ENCODE results near the gene NOL9.
"Not testable (repeated sequence)": the region's sequence is repeated elsewhere in the genome, so short reads cannot be mapped to it uniquely, and the experiment has no call there.

NOL9 gene

DNA sequence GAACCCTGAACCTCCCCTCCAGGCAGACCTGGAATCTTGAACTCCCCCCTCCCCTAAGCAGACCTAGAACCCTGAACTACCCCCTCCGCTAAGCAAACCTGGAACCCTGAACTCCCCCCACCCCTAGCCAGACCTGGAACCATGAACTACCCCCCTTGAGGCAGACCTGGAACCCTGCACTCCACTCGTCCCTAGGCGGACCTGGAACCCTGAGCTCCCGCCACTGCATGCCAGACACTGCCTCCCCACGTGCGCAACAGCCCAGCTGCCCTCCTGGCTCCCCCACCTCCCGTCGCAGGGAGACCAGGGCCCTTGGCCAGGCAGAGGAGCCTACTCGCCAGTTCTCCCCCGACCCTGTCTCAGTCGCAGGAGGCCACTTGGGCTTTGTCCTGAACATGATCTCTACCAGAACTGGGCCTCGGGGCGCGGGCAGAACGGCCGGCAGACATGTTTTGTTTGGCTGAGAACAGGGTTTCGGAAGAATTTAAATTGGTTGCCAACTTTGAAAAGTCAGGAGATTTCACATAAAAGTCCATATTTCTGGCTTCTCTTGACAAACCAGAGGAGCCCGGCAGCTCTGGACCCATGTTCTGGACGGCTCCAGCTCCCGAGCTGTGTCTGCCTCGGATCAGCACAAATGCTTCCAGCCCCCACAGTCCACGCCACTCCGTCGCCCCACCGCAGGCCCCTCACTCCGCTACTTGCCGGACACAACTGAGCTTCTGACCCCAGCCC is 53.6 kb downstream of the NOL9 start:
- no peak for DNase-seq

DNA sequence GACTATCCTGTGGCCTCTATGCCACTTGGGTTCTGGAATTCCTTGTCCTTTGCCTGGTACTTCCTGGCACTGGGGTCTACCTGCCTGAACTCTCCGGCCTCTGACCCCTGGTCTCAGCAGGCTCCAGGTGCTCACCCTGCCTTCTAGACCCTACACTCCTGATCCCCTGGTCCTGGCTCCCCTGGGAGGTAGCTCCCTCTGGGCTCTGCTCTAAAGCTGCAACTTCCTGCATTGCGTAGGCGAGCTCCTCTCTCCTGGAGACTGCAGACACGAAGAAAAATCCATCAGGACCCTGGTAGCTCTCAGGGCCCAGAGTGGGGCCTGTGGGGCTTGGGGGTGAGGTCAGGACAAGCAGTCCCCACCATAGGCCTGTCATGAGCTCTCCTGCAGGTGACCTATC is 55.0 kb downstream of the NOL9 start:
- DNase-seq: no peak

DNA sequence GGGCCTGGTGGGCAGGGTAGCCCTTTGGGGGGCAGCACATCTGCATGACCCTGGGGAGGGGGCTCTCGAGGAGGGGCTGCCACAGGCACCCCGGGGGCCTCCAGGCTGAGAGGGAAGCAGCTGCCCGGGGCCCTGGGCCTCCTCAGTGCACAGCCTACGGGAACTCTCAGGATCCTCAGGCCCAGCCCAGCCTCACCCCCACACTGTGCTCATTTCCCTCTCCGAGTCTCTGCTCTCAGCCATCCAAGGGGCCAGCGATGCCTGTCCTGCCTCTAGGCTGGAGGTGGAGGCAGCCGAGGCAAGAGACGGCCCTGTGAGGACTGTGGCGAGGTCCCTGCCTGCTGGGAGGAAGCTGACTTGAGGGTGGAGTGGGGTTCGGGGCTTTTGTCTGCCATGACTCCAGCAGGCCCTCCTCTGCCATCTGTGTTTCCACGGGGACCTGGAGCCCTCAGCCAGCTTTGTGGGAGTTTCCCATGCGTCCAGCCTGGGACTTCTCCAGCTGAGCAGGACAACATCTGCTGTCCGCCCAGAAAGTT is 55.7 kb downstream of the NOL9 start:
- no peak for DNase-seq

DNA sequence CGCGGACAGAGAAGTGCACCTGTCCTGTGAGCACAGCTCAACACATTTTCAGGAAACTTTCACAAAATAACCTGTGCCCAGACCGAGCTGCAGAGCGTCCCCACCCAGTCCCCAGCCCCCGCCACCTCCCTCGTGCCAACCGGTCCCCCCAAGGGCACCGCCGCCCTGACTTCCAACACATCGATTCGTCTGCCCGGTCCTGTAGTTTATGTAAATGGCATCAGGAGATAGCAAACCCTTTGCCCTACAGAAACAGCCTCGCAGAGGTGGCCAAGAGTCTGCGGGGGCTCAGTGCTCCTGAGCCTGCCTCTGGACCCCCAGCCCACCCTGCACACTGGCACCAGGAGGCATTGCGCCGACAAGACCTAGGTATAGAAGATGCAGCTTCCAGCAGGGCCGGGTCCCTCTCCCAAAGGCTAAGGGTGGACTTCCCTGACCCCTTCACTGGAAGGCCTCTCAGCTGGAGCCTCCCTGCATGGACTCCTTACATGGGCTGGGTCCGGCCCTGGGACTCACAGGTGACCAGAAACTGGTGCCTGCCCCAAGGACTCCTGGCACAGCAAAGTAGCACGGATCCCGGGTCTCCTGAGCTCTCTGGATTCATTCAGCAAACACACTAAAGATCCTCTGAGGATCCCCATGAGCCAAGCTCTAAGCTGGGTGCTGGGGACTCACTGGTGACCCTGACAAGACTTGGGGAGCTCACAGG is 56.3 kb downstream of the NOL9 start:
- no peak for DNase-seq

DNA sequence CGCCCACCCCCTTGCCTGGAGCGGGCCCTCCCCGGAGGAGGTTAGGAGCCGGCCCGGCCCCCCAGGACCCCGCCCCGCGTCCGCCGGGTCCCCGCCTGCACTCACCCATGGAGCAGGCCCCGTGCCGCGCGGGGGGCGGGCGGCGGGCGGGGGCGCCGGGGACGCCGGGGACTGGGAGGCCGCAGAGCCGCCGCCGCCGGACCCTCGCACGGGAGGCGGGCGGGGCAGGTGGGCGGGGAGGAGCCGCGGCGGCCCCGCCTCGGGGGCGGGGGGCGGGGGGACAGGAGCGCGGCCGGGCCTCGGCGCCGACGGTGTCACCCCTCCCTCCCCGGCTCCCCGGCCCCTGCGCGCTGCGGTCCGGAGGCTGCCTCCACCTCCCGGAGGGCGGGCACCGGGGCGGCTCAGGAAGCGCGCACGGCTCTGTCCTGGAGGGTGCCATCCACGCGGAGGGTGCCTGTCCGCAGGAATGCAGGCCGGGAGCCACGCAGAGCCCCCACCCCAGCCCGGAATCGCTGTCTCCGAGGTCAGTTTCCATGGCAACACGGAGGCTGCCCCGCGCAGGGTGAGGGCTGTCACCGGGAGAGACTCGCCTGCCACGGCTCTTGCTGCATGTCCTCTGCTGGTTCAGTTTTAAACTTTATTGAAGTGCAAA is 57.0 kb downstream of the NOL9 start:
- DNase-seq: no peak

DNA sequence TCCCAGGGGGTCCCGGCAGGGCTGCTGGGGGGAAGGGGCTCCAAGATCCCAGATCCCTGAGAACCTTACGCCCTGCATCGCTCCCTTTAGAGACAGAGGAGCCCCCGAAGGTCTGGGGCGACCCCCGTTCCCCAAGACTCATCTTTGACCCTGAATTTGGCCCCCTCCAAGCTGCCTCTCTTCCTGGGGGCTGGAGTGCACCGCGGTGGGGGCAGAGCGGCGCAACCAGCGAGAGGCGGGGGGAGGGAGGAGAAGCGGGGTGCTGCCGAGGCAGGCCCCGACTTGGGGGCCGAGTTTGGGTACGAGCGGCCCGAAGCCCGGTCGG is 57.5 kb downstream of the NOL9 start:
- DNase-seq: no peak

DNA sequence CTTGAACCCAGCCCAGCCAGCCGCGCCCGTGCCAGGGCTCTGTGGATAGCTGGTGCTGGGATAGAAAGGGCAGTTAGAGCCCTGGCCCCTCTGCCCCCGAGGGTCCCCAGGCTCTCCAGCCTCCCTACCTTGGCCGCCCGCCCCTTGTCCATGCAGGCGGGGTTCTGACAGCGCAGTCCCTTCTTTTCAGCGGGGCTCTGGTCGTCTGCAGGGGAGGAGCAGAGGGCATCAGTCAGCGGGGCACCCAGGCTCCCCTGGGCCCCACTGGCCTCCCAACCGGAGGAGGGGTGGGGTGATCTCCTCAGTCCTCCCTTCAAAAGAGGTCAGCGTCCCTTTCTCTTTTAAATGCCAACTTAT is 58.0 kb downstream of the NOL9 start:
- no peak for DNase-seq

DNA sequence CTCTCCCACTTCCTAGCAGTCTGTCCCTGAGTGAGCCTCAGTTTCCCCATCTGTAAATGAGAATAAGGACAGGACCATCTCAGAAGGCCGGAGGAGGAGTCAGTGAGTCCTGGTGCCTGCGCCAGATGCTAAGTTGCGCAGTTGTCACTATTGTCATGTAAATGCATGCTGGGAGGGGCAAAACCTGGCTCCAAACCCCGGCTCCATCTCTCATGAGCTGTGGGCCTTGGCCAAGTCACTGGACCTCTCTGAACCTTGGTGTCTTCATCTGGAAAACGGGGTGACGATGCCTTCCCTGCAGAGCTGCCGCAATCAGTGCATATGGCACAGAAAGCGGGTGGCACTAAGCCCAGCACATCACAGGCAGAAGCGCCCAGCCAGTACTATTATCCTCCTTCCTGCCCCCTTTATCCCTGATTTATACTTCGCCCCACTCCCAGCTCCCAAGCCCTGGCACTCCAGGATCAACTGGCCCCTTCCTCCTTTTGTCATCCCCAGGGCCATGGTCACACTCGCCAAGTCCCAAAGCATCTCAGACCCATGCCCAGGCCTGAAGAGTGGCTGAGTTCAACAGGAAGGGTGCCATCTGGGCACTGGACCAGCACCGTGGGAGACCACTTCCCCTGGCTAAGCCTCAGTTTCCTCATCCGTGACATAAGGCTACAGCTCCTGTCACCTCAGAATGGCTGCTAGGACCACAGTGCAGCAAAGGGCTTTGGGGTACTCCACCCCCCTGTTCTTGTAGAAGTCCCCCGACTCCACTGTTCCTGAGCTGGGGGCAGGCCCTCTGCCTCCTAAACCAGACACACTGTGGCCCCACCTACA is 58.6 kb downstream of the NOL9 start:
- DNase-seq: no peak

DNA sequence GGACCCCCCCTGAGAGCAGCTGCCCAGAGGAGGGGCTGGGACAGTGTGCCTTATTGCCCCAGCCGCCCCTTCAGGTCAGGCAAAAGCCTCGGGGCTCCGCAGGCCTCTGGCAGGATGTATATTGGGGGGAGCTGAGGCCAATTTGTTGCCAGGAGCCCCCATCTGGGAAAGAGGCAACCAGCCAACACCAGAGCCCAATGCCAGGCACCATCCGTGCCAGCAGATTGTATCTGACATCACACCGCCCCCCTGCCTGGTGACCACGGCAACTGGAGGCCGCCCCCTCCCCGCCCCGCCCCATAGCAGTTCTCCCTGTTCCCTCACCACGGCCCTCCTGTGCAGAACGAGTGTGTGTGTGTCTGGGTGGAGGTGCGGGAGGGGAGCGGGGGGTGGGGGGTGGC is 59.3 kb downstream of the NOL9 start:
- DNase-seq: no peak

DNA sequence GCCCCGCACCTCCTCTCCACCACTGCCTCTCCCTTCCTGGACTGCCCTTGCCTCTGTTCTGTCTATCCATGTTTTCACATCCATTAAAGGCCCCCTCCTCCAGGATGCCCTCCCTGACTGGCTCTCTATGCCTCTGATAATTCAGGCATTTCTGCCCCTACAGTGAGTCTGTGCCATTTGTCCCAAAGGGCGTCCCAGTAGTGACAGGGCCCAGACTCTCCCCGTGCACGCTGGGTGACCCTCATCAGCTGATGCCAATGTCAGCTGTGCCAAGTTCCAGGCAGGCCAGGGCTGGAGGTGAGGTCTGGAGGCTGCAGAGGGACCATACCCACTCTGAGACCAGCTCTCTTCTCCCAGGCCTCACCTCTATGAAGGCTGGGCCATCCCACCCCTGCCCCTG is 59.7 kb downstream of the NOL9 start:
- no peak for DNase-seq

DNA sequence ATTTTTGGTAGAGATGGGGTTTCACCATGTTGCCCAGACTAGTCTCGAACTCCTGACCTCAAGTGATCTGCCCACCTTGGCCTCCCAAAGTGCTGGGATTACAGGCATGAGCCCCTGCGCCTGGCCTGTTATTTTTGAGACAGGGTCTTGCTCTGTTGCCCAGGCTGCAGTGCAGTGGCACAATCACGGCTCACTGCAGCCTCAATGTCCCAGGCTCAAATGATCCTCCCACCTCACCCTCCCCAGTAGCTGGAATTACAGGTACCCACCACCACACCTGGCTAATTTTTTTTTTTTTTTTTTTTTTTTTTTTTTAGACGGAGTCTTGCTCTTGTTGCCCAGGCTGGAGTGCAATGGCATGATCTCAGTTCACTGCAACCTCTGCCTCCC is 60.5 kb downstream of the NOL9 start:
- not testable (repeated sequence) for DNase-seq

DNA sequence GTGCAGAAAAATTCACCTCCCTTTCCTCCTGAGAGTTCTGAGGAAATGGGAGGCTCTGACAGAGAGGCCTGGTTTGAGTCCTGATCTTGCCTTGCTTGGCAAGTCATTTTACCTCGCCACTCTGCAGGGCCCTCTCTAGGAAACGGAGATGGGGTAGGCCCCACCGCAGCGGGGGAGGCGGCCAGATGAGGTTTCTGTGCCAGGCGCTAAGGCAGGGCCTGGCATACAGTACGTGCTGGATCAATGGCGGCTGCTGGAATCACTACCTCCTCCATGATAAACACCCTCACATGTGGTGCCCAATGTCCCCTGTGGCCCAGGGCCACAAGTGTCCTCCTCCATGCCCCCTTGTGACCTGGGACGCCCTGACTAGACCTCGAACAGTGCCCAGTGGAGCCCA is 62.3 kb downstream of the NOL9 start:
- no peak for DNase-seq

DNA sequence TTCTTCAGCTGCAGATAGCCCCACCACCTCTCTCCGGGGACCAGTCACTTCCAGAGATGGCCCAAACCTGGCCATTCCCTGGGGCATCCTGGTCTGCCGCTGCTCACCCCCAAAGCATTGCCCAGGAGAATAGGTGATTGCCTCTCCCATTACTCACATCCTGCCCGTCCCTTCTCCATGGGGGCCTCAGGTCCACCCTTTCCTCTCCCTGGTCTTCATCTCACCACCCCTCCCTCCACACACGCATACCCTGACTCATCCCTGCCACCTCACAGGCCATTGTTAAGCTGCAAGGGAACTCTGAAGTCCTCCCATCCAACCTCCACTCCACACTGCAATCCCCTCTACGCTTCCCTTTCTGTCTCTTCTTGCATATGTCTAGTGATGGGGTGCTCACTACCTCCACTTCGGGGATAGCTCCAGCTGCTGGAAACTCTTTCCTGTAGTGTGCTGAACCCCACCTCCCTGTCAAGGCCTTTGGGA is 62.8 kb downstream of the NOL9 start, which contains the start of gene PLEKHG5:
Gene PLEKHG5 (minus strand): TSS at position 188 of the 483 bp plus-strand sequence. CDS start 14,096 bp downstream, outside the sequence.
- DNase-seq: no peak

DNA sequence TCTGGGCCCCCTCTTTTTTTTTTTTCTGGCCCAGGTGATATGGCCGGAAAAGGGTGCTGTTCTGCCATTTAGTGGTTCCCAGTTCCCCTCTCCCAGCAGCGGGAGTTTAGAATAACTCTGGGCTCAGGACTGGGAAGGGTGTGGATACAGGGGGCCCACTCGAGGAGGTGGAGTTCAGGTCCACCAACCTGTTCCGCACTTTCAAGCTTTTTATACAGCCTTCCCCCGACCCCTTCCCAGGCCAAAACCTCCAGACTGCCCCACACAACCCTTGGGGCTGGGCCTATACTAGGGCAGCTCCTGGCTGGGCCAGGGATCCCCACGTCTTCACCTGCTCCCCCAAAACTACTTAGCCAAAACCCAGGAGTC is 63.2 kb downstream of the NOL9 start:
- DNase-seq: no peak

DNA sequence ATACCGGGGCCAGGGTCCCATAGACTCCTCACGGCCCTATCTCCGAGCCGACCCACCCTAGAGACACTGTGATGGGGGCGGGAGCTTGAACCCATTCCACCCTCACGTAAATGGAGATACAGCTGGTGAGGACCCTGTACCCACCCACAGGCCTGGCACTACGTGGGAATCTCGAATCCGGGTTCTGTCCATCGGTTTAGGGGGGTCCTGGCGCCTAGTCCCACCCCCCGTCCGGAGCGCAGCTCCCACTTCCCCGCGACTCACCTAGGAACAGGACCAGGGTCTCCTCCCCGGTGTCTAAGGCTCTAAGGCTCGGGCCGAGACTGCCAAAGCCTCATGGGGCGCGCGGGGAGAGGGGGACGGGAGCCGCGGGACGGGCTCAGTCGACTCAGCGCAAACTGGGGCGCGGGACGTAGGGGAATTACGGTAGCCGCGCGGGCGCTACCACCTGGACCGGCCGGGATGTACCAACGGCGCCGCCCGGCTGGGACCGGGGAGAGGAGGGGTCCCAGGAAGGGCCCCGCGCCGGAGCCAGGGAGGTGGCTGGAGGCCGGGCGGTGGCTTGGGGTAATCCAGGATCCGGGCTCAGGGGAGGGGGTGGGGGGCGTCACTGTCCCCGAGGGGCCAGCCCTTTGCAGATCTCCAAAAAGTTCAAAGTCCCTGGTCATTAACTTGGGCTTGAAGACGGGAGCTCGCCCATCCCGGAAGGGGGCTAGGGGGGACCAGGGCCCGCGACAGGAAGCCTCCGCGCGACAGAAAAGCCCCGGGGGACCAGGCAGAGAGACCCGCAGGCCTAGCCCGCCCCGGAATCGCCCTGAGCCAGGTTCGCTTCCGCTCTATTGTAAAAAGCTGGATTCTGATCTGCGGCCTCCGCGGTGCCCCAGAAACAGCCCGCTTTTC is 63.9 kb downstream of the NOL9 start:
- no peak for DNase-seq

DNA sequence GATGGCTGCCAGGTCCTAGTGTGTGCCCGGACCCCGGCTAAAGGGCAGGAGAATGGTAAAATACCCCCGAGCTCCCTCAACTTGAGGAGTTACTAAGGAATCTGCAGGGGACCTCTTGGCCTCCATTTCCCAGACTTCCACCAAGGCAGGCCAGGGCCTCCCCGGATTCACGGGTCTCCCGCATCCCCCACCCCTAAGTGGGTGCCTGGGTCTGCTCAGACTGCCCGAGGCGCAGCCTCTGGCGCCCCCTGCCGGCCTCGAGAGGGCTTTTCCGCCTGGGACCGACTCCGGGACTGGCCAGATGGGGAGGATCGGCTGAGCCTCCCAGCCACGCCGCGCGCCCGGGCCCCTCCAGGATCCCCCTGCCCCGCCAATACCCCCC is 64.5 kb downstream of the NOL9 start:
- DNase-seq: no peak

DNA sequence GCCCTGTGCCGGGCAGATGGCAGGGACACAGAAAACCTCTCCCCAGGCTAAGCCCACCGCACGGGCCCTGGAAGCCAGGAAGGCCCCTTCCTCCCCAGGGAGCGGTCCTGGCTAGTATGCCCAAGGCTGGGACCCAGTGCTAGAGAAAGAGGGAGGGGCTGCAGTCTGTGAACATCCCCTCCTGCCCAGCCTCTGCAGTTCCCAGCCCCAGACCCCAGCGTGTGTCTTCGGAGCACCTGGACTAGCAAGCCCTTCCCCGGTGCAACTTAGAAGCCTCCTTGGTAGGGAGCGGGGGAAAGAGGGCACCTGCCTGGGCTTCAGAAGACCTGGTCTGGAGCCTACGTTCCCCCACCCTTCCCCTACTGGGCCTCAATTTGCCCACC is 64.9 kb downstream of the NOL9 start:
- no peak for DNase-seq

DNA sequence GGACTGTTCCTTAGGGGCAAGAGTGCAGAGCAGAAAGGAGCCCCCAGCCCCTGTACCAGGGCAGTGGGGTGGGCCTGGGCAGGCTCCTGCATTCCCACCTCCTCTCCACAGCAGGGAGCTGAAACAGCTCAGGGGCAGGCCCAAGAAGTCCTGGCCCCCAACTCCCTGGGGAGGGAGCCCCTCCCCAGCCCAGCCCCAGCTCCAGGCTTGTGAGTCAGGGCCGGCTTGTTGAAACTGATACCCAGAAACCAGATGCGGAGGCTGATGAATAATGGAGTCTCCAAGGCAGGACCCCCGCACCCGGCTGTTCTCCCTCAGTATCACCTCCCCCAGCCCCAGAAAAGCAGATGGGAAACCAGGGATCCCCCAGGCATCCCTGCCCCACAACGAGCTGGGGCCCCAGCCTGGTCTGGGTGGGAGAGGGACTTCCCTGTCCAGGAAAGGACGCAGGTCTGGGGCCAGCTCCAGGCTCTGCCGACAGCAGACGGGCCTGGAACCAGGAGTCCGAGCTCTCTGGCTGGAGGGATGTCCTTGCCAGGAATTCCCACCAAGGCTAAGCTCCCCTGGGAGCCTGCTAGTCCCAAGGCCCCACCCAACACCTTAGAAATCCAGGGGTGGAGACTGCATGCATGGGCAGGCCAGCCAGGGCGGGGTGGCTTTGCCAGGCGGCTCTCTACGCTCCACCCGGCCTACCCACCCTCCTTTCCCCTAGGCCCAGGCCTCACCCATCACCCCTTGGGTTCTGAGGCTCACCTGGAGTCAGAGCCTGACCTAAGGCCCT is 65.5 kb downstream of the NOL9 start:
- DNase-seq: no peak

DNA sequence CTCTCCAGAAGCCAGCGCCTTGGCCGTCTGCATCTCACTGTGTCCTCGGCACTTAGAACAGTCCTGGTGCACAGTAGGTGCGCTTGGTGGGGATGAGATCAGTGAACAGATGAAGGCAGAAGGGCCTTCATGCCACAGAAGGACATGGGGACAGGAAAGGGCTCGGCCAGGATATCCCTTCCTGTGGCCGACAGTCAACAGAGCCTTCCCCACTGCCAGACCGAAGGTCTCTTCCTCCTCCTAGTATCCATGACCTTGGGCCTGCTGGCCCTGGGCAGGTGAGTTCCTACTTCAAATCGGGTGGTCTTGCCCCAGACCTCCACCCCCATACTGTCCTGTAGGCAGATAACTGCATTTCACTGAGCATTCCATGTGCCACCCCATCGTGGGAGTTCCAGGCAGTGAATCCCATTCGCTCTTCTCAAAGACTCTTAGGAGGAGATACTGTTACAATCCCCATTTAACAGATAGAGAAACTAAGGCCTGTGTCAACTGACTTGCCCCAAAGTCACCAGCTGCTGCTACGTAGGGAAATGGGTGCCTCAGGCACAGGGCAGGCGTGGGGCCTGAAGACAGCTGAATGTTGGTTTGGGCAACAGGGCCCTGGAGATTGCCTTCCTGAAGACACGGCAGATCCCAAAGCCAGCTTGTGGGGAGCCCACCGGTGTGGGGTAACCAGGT is 66.4 kb downstream of the NOL9 start:
- DNase-seq: no peak

DNA sequence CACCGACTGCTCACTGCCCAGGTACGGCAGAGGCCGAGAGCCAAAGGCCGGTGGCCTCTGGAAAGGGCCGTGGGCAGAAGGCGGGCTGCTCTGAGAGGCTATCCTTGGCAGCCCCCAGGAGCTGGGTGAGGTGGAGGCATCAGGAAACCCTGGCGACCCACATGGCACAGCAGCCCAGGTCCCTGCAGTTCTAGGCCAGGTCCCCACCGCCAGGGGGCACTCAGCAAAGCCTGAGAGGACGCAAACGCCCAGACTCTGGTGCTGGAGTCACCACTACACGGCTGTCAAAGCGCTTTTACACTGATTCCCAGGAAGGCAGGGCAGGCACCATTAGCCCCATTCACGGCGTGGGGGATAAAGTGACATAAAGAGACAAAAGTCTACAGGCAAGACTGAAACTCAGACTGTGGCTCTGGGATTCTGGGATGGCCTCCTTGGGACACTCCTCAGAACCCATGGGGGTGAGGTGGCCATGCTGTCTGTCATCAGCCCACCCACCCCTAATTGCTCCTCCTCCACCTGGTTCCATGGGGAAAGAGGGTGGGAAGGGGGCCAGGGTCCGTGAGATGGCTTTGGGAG is 67.8 kb downstream of the NOL9 start:
- DNase-seq: no peak

Data from NCI-H2107 (cell line).